DMS153 (cell line): ENCODE data around the gene ACTR3.
A peak's percentile ranks its signal among the peaks of the same experiment; 100 is the strongest.

Experiments
- DNase-seq: peaks from one replicate; lab custom pipeline; 2025; lab: John Stamatoyannopoulos, UW

Gene ACTR3

GRCh38 chr2:114005110-114005783 lies 115.4 kb downstream of the ACTR3 start:
- no peak for DNase-seq

- peak; percentile 8 for DNase-seq
Measured at GRCh38 chr2:114006460-114006859, 116.6 kb downstream of the ACTR3 start.

GRCh38 chr2:114007436-114007835 lies 117.5 kb downstream of the ACTR3 start:
- DNase-seq = no peak

- no peak for DNase-seq
Measured at GRCh38 chr2:114008720-114009119, 118.8 kb downstream of the ACTR3 start.

- no peak for DNase-seq
Measured at GRCh38 chr2:114009205-114009944, 119.5 kb downstream of the ACTR3 start.

DNA sequence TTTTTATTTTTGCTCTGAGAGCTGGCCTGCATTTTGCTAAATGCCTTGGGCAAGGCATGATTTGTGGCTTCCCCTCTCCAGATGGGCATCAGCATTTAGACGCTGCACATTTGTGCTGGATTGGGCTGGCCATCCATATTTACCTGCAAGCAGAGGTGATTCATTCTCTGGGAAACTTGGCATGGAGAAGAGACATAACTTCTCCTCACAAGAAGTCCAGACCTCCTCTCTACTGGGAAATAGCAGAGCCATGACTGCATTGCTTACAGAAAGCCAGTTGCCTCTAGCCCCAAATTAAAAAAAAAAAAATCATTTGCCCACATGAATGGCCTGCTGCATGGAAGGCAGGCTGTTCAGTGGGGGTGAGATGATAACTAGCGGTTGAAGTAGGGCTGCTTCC lies 120.1 kb downstream of the ACTR3 start:
- no peak for DNase-seq

GRCh38 chr2:114011713-114012112 lies 121.8 kb downstream of the ACTR3 start:
- DNase-seq = no peak
